ENCODE data around the gene MAP1A. TPM values are rescaled to one million over a fixed set of nuclear protein-coding genes. Genes with fewer than 3 reads are reported as not detected.
A peak's percentile ranks its signal among the peaks of the same experiment; 100 is the strongest.

The MAP1A gene
- total and polyA plus RNA-seq, 2 of the 13 experiments (the other 11 are each of a cell fraction or from before 2014, with no cell fraction given) = 0.01 to 0.07 TPM

DNA sequence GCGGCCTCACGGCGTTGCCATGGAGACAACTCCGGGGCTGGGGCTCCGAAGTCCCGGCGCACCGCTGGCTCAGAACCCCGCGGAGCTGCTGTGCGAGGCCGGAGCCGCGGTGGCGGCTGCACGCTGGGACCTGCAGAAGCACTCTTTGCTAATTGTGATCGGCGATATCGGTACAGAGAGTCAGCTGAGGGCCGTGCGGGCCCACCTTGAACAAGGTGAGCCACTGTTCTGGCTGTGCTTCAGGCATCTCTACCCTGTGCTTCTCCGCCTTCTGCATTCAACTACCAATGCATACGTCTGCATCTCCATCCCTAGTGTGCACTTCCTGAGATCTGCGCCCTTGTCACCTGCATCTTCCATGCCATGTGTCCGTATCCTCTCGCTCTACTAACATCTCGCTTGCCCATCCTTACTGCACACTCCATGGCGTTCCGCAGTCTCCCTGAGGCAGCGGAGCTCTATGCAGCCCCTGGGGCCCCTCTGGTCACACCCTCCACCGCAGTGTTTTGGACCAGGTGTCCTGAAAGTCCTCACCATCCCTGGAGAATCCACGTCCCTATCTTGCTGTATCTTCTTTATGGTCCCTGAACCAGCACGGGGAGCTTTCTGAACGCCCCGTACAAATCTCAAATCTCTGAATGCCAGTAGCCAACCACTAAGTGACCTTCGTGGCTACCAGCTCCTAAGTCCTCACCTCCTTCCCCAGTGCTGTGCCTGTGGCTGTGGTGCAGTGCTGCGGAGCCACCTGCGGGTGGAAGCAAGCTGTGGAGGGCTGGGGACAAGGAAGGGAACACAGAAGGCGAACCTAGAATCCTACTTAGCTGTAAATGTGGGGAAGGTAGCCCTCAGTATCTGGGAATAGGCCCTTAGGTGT lies 6.2 kb upstream of the MAP1A start (continued):
- TF ChIP-seq ELF4 (CRISPR knock-in tag; IDR thresholded peaks at IDR 0.05; ENCODE audit: borderline replicate concordance) = no peak
- TF ChIP-seq ZNF589 (CRISPR knock-in tag; conservative IDR thresholded peaks at IDR 0.05) = no peak
- TF ChIP-seq MYNN (CRISPR knock-in tag; IDR thresholded peaks at IDR 0.05; ENCODE audit: low read depth) = 0 out of 2 replicates have a peak, but pooled peaks have one; percentile 3
- no peak for TF ChIP-seq ZNF605 (CRISPR knock-in tag; IDR thresholded peaks at IDR 0.05)
- TF ChIP-seq FOSL2 (CRISPR knock-in tag; IDR thresholded peaks at IDR 0.05) = no peak
- TF ChIP-seq ZBTB7B (CRISPR knock-in tag; IDR thresholded peaks at IDR 0.05) = no peak
- TF ChIP-seq ZFP90 (CRISPR knock-in tag; IDR thresholded peaks at IDR 0.05; ENCODE audit: borderline replicate concordance) = no peak
- TF ChIP-seq ZNF441 (CRISPR knock-in tag; IDR thresholded peaks at IDR 0.05; ENCODE audit: borderline replicate concordance) = no peak
- no peak for TF ChIP-seq ZNF577 (CRISPR knock-in tag; IDR thresholded peaks at IDR 0.05; ENCODE audit: borderline replicate concordance, low read depth)
- TF ChIP-seq, protein P1, sequence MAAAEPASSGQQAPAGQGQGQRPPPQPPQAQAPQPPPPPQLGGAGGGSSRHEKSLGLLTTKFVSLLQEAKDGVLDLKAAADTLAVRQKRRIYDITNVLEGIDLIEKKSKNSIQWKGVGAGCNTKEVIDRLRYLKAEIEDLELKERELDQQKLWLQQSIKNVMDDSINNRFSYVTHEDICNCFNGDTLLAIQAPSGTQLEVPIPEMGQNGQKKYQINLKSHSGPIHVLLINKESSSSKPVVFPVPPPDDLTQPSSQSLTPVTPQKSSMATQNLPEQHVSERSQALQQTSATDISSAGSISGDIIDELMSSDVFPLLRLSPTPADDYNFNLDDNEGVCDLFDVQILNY (CRISPR knock-in tag; conservative IDR thresholded peaks at IDR 0.05) = no peak
- TF ChIP-seq ZNF776 (CRISPR knock-in tag; IDR thresholded peaks at IDR 0.05) = no peak
- no peak for TF ChIP-seq MAF1 (CRISPR knock-in tag; IDR thresholded peaks at IDR 0.05; ENCODE audit: borderline replicate concordance)
- TF ChIP-seq, protein P2, sequence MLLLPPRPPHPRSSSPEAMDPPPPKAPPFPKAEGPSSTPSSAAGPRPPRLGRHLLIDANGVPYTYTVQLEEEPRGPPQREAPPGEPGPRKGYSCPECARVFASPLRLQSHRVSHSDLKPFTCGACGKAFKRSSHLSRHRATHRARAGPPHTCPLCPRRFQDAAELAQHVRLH (CRISPR knock-in tag; IDR thresholded peaks at IDR 0.05; ENCODE audit: borderline replicate concordance, low read depth) = no peak
- no peak for TF ChIP-seq ZNF780A (CRISPR knock-in tag; IDR thresholded peaks at IDR 0.05)
- TF ChIP-seq, protein P3, sequence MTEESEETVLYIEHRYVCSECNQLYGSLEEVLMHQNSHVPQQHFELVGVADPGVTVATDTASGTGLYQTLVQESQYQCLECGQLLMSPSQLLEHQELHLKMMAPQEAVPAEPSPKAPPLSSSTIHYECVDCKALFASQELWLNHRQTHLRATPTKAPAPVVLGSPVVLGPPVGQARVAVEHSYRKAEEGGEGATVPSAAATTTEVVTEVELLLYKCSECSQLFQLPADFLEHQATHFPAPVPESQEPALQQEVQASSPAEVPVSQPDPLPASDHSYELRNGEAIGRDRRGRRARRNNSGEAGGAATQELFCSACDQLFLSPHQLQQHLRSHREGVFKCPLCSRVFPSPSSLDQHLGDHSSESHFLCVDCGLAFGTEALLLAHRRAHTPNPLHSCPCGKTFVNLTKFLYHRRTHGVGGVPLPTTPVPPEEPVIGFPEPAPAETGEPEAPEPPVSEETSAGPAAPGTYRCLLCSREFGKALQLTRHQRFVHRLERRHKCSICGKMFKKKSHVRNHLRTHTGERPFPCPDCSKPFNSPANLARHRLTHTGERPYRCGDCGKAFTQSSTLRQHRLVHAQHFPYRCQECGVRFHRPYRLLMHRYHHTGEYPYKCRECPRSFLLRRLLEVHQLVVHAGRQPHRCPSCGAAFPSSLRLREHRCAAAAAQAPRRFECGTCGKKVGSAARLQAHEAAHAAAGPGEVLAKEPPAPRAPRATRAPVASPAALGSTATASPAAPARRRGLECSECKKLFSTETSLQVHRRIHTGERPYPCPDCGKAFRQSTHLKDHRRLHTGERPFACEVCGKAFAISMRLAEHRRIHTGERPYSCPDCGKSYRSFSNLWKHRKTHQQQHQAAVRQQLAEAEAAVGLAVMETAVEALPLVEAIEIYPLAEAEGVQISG (CRISPR knock-in tag; IDR thresholded peaks at IDR 0.05) = no peak
- TF ChIP-seq, protein P4, sequence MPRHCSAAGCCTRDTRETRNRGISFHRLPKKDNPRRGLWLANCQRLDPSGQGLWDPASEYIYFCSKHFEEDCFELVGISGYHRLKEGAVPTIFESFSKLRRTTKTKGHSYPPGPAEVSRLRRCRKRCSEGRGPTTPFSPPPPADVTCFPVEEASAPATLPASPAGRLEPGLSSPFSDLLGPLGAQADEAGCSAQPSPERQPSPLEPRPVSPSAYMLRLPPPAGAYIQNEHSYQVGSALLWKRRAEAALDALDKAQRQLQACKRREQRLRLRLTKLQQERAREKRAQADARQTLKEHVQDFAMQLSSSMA (CRISPR knock-in tag; IDR thresholded peaks at IDR 0.05) = no peak
- no peak for TF ChIP-seq ZNF431 (CRISPR knock-in tag; IDR thresholded peaks at IDR 0.05; ENCODE audit: borderline replicate concordance, low read depth)
- TF ChIP-seq SP2 (CRISPR knock-in tag; IDR thresholded peaks at IDR 0.05) = no peak
- no peak for TF ChIP-seq GABPB1 (CRISPR knock-in tag; IDR thresholded peaks at IDR 0.05)
- TF ChIP-seq, protein P5, sequence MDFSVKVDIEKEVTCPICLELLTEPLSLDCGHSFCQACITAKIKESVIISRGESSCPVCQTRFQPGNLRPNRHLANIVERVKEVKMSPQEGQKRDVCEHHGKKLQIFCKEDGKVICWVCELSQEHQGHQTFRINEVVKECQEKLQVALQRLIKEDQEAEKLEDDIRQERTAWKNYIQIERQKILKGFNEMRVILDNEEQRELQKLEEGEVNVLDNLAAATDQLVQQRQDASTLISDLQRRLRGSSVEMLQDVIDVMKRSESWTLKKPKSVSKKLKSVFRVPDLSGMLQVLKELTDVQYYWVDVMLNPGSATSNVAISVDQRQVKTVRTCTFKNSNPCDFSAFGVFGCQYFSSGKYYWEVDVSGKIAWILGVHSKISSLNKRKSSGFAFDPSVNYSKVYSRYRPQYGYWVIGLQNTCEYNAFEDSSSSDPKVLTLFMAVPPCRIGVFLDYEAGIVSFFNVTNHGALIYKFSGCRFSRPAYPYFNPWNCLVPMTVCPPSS (IDR thresholded peaks at IDR 0.05) = no peak
- TF ChIP-seq ZSCAN29 (CRISPR knock-in tag; conservative IDR thresholded peaks at IDR 0.05) = no peak
- TF ChIP-seq ZNF24 (IDR thresholded peaks at IDR 0.05) = no peak

Measured in HepG2 (cell line).